Measurements from ENCODE around the gene PCBP2.

Gene PCBP2

GRCh38 chr12:53513712-53514410 lies 62.0 kb downstream of the PCBP2 start:
- DNase-seq = no peak

GRCh38 chr12:53514628-53515290 lies 62.9 kb downstream of the PCBP2 start:
- no peak for DNase-seq

GRCh38 chr12:53515291-53515680 lies 63.4 kb downstream of the PCBP2 start:
- no peak for DNase-seq

GRCh38 chr12:53516758-53517455 lies 65.0 kb downstream of the PCBP2 start:
- DNase-seq = no peak

GRCh38 chr12:53518381-53518780 lies 66.5 kb downstream of the PCBP2 start:
- DNase-seq = no peak

GRCh38 chr12:53523131-53523530 lies 71.2 kb downstream of the PCBP2 start:
- DNase-seq = no peak

- no peak for DNase-seq
Measured at GRCh38 chr12:53524476-53524875, 72.6 kb downstream of the PCBP2 start.

GRCh38 chr12:53530061-53530460 lies 78.2 kb downstream of the PCBP2 start:
- DNase-seq = no peak

All from CD4-positive, alpha-beta T cell treated with Interleukin-15 for 1 hour (primary cell).